ENCODE results near the gene KIAA1958. TPM values are rescaled to one million over a fixed set of nuclear protein-coding genes. Genes with fewer than 3 reads are reported as not detected.

The KIAA1958 gene
- total and polyA plus RNA-seq, 2 donors (not counting 1 experiment from before 2014, with no cell fraction given): 2.4 to 15.3 TPM

DNA sequence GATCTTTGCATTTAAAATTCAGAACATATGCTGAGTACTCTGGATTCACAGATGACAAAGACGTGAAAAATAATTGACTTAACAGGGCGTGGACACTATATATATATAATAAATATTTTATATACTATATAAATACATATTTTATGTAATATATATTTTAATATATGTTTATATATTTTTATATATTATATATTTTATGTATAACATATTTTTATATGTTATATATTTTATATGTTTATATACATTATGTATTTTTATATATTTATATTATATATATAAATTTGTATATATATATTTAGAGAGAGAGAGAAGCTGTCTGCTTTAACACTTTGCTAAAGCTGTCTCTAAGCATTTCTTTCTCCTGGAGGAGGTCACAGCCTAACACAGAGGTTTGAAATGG is 118.2 kb downstream of the KIAA1958 start:
- Histone ChIP-seq H3K27me3 (replicated peaks in 1 of 4; ENCODE audit: control extremely low read depth in 1 of 4, control insufficient read depth in 3 of 4, insufficient read depth in 4 of 4, low read length in 3 of 4) (no peaks in the 10 kb centered on the region), H3K9ac (ENCODE audit: low read length) (no peak overlapping the region), H2AFZ (ENCODE audit: insufficient read depth, low read depth, low read length, poor library complexity, severe bottlenecking) (no peak overlapping the region), H3K79me2 (ENCODE audit: control insufficient read depth, insufficient read depth, low read length) (no peaks in the 10 kb centered on the region), H3K36me3 (replicated peaks in 1 of 2; ENCODE audit: control extremely low read depth in 1 of 2, control insufficient read depth in 1 of 2, extremely low read depth in 1 of 2, insufficient read depth in 2 of 2, low read length in 1 of 2) (no peaks in the 10 kb centered on the region), H3K4me1 (ENCODE audit: control insufficient read depth in 2 of 2, insufficient read depth in 2 of 2, low read length in 2 of 2) (no peaks in the 10 kb centered on the region), H3K4me2 (replicated peaks; ENCODE audit: low read depth, low read length, poor library complexity, severe bottlenecking) (no peak overlapping the region), H3K9me3 (ENCODE audit: control extremely low read depth in 1 of 3, control insufficient read depth in 2 of 3, insufficient read depth in 1 of 3, low read length in 2 of 3) (no peaks in the 10 kb centered on the region), H3K4me3 (ENCODE audit: control extremely low read depth in 1 of 5, extremely low read depth in 1 of 5, insufficient read depth in 1 of 5, low read depth in 2 of 5, low read length in 4 of 5) (no peak overlapping the region), H3K27ac (ENCODE audit: low read length in 2 of 2) (no peak overlapping the region), H4K20me1 (ENCODE audit: control insufficient read depth, insufficient read depth, low read length, poor library complexity, severe bottlenecking) (no peaks in the 10 kb centered on the region)
- CTCF ChIA-PET: no interaction called here
- POLR2A ChIA-PET: no interaction called here
- Mint-ChIP-seq H3K27ac (no peak overlapping the region), H3K9me3 (ENCODE audit: insufficient read depth) (no peaks in the 10 kb centered on the region), H3K4me3 (no peak overlapping the region), H3K27me3 (no peaks in the 10 kb centered on the region), H3K4me1 (no peaks in the 10 kb centered on the region)
- intact Hi-C loops (cut with micrococcal nuclease): no loop called here
- no peak for TF ChIP-seq EZH2 (IDR thresholded peaks at IDR 0.05; ENCODE audit: borderline replicate concordance, insufficient read depth, low read depth, low read length, poor library complexity, severe bottlenecking)
- TF ChIP-seq, protein P1, sequence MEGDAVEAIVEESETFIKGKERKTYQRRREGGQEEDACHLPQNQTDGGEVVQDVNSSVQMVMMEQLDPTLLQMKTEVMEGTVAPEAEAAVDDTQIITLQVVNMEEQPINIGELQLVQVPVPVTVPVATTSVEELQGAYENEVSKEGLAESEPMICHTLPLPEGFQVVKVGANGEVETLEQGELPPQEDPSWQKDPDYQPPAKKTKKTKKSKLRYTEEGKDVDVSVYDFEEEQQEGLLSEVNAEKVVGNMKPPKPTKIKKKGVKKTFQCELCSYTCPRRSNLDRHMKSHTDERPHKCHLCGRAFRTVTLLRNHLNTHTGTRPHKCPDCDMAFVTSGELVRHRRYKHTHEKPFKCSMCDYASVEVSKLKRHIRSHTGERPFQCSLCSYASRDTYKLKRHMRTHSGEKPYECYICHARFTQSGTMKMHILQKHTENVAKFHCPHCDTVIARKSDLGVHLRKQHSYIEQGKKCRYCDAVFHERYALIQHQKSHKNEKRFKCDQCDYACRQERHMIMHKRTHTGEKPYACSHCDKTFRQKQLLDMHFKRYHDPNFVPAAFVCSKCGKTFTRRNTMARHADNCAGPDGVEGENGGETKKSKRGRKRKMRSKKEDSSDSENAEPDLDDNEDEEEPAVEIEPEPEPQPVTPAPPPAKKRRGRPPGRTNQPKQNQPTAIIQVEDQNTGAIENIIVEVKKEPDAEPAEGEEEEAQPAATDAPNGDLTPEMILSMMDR (IDR thresholded peaks at IDR 0.05): no peak
- no peak for ATAC-seq (ENCODE audit: low read depth)
- no CpG with 5 or more reads among the region's 2 CpGs for WGBS (ENCODE audit: insufficient coverage)
- DNase-seq: no peak

DNA sequence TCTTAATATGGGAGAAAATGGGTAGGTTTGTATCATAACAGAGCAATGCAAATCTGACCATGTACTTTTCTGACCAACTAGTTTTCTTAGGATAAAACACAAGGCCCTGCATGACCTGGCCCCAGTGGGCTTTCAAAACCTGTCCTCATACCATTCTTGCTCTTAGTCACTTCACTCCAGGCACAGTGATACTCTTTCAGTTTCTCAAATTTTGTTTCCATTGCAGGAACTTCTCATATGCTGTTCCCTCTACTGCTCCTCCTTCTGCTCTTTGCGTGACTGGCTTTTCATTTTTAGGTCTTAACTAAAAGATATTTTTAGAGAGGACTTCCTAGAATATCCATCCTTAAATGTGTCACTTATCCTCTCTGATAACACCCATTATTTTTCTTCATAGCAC is 118.9 kb downstream of the KIAA1958 start:
- H3K4me2 ChIP-seq (replicated peaks; ENCODE audit: low read depth, low read length, poor library complexity, severe bottlenecking): no peak overlapping the region
- no peaks in the 10 kb centered on the region for H3K27me3 Mint-ChIP-seq
- no peak overlapping the region for H3K27ac Mint-ChIP-seq
- WGBS (ENCODE audit: insufficient coverage): no CpG with 5 or more reads among the region's 1 CpG
- no peak overlapping the region for H2AFZ ChIP-seq (ENCODE audit: insufficient read depth, low read depth, low read length, poor library complexity, severe bottlenecking)
- no peak overlapping the region for H3K4me3 ChIP-seq (ENCODE audit: control extremely low read depth in 1 of 5, extremely low read depth in 1 of 5, insufficient read depth in 1 of 5, low read depth in 2 of 5, low read length in 4 of 5)
- ChIA-PET CTCF (no interaction called here), POLR2A (no interaction called here)
- H3K27ac ChIP-seq (ENCODE audit: low read length in 2 of 2): no peak overlapping the region
- H3K4me3 Mint-ChIP-seq: no peak overlapping the region
- no peaks in the 10 kb centered on the region for H3K9me3 ChIP-seq (ENCODE audit: control extremely low read depth in 1 of 3, control insufficient read depth in 2 of 3, insufficient read depth in 1 of 3, low read length in 2 of 3)
- no peak for ATAC-seq (ENCODE audit: low read depth)
- H4K20me1 ChIP-seq (ENCODE audit: control insufficient read depth, insufficient read depth, low read length, poor library complexity, severe bottlenecking): no peaks in the 10 kb centered on the region
- H3K4me1 Mint-ChIP-seq: no peaks in the 10 kb centered on the region
- no peaks in the 10 kb centered on the region for H3K36me3 ChIP-seq (replicated peaks in 1 of 2; ENCODE audit: control extremely low read depth in 1 of 2, control insufficient read depth in 1 of 2, extremely low read depth in 1 of 2, insufficient read depth in 2 of 2, low read length in 1 of 2)
- H3K79me2 ChIP-seq (ENCODE audit: control insufficient read depth, insufficient read depth, low read length): no peaks in the 10 kb centered on the region
- no peak for TF ChIP-seq EZH2 (IDR thresholded peaks at IDR 0.05; ENCODE audit: borderline replicate concordance, insufficient read depth, low read depth, low read length, poor library complexity, severe bottlenecking)
- TF ChIP-seq, protein P1 (IDR thresholded peaks at IDR 0.05): no peak
- no peaks in the 10 kb centered on the region for H3K4me1 ChIP-seq (ENCODE audit: control insufficient read depth in 2 of 2, insufficient read depth in 2 of 2, low read length in 2 of 2)
- DNase-seq: no peak
- intact Hi-C loops (cut with micrococcal nuclease): no loop called here
- no peaks in the 10 kb centered on the region for H3K9me3 Mint-ChIP-seq (ENCODE audit: insufficient read depth)
- no peak overlapping the region for H3K9ac ChIP-seq (ENCODE audit: low read length)
- H3K27me3 ChIP-seq (replicated peaks in 1 of 4; ENCODE audit: control extremely low read depth in 1 of 4, control insufficient read depth in 3 of 4, insufficient read depth in 4 of 4, low read length in 3 of 4): no peaks in the 10 kb centered on the region
